ENCODE measurements around the gene PIANP.
"Not testable (repeated sequence)": the region's sequence is repeated elsewhere in the genome, so short reads cannot be mapped to it uniquely, and the experiment has no call there.

PIANP gene

GRCh38 chr12:6700646-6701051 lies at the start of gene PIANP:
TSS of gene PIANP (minus strand) at chr12:6700815. CDS start at chr12:6698061, 2,754 bp downstream.
- DNase-seq: no peak

GRCh38 chr12:6748761-6749160 lies 48.1 kb upstream of the PIANP start:
- DNase-seq: no peak

DNA sequence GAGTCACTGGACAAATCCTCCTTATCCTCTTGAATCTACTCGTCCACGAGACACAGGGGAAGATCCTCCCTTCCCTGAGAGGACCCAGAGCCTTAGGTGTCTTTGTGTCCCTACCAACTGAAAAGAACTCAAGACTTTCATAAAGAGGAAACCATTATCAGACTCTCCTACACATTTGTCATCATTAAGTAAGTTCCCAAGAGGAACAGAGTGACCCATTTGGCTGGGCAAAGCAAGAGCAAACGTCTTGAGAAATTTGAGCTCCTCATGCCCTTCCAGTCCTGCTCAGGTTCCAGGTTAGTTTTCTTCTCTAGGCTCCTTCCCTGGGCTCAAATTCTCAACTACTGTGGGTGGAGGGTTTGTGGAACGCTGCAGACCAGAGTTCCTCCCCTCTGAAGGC lies 46.6 kb upstream of the PIANP start:
- no peak for DNase-seq

DNA sequence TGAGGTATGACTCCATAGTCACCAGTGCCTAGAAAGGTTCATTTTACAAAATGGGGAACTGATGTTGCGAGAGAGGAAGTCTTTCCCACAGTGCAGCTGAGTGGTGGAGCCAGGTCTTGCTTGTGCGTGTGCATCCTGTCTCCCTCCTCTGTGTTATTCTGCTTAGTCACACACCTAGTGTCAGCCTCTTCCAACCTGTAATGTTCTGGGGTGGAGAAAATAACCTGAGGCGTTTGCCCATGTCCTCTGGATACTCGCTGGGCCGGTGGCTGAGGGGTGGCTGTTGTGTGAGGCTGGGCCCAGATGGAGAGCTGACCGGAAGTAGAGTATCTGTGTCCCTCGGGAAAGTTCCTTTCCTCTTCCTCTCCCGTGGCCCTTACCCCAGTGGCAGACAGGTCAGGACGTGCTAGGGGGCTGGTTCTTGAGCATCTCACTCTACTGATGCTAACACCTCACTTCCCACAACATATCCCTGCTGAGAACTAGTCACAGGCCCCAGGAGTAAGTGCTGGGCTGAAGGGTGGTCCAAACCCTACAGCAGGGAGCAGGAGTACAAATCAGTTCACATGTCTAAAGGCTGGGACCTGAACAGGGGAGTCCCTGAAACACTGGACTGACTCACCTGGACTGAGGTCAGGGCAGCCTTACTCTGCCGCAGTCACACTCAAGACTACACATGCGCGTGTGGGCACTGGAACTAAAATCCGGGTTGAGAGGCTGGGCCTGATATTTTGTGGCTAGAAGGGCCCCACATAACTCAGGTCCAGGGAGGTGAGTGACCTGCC lies 45.3 kb upstream of the PIANP start:
- no peak for DNase-seq

- DNase-seq: not testable (repeated sequence)
Measured at GRCh38 chr12:6743300-6743699, 42.7 kb upstream of the PIANP start.

DNA sequence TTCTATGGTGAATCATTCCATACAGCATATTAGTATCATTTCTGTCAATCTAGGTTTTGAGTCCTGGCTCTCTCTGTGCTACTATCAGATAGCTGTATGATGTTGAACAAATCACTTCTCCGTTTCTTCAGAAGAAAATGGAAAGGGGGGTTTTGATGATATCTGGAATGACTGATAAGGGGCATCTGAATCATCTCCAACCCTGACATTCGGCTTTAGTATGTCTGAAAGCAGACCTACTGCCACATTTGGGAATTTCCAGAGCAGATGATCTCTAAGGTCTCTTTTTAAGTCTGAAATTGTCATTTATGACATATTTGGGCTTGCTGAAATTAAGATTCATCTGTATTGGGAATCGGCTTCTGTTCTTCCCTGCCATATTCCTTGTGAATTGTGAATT lies 42.2 kb upstream of the PIANP start:
- DNase-seq: no peak

DNA sequence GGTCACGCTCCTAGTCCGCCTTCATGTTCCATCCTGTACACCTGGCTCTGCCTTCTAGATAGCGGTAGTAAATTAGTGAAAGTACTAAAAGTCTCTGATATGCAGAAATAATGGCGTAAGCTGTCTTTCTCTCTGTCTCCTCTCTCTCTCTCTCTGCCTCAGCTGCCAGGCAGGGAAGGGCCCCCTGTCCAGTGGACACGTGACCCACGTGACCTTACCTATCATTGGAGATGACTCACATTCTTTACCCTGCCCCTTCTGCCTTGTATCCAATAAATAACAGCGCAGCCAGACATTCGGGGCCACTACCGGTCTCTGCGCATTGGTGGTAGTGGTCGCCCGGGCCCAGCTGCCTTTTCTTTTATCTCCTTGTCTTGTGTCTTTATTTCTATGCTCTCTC lies 41.5 kb upstream of the PIANP start:
- not testable (repeated sequence) for DNase-seq

GRCh38 chr12:6736754-6737153 lies 36.1 kb upstream of the PIANP start:
- DNase-seq: no peak

DNA sequence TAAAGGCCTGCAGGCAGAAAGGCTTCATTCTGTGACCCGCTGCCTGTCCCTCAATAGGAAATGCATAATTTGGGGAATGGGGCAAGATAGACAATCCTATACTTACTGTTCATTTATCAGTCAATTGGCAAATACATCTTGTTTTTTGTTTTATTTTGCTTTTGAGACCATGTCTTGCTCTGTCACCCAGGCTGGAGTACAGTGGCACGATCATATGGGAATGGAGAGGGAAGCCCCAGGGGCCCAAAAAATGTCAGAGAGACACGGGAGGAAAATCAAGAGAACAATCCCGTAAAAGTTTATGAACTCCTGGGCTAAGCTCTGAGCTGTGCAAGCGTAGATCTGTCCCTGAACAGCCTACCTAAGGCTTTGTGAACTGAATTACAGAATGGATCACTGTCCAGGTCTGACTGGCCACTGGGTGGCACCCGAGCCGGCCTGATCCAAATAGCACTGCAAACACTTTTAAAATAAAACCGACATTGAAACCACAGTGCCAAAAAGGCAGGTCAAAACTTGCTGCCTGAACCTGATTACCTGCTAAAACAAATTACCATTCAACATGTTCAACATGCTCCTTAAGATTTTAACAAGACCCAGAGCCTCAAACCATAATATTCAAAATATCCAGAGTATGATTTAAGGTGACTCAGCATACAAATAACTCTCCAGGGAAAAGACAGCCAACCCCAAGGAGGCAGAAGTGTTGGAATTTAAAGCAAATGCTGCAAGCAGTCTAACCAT lies 35.0 kb upstream of the PIANP start:
- DNase-seq: peak; percentile 44

DNA sequence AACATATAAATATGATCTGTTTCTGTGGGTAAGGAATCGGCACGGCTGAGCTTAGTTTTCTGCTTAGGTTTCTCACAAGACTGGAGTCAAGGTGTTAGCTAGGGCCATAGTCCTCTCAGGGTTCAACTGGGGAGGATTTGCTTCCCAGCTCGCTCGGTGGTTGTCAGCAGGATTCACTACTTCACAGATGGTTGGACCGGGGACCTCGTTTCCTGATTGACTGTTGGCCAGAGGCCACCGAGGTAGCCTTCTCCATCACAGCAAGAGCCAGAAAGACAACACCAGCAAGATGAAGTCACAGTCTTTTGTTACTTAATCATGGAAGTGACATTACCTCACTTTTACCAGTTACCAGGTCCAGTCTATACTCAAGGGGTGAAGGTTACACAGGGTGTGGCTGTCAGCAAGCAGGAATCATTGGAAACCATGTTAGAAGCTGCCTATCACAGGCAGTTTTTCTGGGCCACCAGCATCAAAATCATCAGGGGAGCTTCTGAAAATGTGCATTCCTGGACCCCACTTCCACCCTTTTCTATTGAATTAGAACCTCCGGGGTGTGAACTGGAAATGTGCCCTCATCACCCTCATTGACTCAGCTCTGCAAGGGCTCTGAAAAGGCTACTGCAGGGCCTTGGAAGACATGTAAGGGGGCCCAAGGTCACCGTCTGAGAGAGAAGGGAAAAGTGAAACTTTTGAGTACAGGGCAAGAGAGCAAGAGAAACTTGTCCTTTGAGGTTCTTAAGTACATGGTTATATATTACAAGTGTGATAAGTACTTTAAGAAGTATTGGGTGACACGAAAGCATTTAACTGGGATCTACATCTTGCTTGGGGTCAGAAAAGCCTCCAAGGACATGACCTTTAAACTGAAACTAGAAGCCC lies 34.1 kb upstream of the PIANP start:
- no peak for DNase-seq

- no peak for DNase-seq
Measured at GRCh38 chr12:6730169-6730568, 29.6 kb upstream of the PIANP start.

DNA sequence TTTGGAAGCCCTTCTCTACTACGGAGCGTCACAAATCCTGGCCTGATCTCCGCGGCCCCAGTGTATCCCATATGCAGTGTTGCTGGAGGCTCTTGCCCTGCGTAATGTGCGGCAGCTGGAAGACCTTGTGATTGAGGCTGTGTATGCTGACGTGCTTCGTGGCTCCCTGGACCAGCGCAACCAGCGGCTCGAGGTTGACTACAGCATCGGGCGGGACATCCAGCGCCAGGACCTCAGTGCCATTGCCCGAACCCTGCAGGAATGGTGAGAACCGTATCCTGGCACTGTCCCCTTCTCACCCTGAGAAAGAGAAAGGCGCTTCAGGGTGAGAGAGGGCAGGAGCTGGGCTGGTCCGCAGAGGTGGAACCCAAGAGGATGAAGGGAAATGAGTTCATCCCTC lies 28.6 kb upstream of the PIANP start:
- no peak for DNase-seq

DNA sequence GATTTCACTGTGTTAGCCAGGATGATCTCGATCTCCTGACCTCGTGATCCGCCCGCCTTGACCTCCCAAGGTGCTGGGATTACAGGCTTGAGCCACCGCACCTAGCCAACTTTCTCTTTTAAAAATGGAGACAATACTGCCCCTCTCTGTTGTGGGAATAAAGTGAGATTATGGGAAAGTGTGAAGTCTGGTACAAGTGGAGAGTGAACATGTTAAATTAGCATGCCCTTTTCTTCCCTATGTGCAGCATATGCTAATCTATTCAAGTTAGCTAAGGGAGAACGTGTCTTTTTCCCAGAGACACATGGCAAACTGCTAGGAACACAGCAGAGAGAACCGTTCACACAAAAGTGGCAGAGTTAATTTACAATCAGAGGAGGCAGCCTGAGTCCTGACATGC lies 24.7 kb upstream of the PIANP start:
- DNase-seq: no peak

GRCh38 chr12:6724409-6724797 lies 23.8 kb upstream of the PIANP start:
- DNase-seq: no peak

DNA sequence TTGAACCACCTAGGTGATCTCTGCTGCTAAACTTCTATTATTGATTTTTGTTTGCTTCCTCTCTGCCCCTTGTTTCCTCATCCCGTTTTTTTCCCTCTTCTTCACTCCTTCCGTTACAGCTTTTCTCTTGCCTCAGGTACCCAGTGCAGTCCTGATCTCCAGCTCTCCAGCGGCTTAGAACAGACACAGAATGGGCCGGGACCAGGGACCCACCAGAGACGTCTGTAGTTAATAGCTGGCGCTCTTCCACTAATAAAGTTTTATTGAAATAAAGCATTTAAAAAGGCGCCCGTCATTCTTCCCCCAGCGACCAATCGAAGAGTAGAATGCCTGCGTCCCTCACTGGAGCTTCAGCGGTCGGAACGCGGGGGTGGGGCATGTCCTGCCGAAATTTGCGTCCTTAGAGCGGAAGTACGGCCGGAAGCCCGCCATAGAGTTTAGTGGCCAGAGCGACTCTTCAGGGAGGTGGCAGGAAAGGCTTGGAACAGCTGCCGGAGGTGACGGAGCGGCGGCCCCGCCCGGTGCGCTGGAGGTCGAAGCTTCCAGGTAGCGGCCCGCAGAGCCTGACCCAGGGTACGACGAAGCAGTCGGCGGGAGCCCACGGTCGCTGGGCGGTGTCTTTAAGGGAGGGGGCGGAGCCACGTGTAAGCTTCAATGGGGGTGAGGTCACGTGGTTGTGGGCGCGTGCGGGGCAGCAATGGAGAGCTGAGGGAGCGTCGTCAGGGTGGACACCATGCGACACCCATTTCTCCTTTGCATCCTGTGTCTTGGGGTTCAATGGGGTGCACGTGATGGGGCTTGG lies 23.2 kb upstream of the PIANP start, which contains the start of gene COPS7A:
TSS of gene COPS7A (plus strand) at position 440 of the 802 bp plus-strand sequence. CDS start 611 bp downstream, outside the sequence.
- DNase-seq: peak; percentile 87

- DNase-seq: no peak
Measured at GRCh38 chr12:6722863-6723262, 22.2 kb upstream of the PIANP start.

GRCh38 chr12:6716874-6717437 lies 16.3 kb upstream of the PIANP start:
- DNase-seq: no peak

DNA sequence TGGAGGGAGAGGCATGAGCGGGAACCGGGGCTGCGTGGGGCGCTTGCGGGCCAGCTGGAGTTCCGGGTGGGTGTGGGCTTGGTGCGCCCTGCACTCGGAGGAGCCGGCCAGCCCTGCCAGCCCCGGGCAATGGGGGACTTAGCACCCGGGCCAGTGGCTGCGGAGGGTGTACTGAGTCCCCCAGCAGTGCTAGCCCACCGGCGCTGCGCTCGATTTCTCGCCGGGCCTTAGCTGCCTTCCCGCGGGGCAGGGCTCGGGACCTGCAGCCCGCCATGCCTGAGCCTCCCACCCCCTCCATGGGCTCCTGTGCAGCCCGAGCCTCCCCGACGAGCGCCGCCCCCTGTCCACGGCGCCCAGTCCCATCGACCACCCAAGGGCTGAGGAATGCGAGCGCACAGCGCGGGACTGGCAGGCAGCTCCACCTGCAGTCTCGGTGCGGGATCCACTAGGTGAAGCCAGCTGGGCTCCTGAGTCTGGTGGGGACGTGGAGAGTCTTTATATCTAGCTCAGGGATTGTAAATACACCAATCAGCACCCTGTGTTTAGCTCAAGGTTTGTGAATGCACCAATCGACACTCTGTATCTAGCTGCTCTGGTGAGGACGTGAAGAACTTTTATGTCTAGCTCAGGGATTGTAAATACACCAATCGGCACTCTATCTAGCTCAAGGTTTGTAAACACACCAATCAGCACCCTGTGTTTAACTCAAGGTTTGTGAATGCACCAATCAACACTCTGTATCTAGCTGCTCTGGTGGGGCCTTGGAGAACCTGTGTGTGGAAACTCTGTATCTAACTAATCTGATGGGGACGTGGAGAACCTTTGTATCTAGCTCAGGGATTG lies 15.6 kb upstream of the PIANP start:
- DNase-seq: not testable (repeated sequence)

GRCh38 chr12:6708960-6709394 lies 8.4 kb upstream of the PIANP start:
- DNase-seq: no peak

DNA sequence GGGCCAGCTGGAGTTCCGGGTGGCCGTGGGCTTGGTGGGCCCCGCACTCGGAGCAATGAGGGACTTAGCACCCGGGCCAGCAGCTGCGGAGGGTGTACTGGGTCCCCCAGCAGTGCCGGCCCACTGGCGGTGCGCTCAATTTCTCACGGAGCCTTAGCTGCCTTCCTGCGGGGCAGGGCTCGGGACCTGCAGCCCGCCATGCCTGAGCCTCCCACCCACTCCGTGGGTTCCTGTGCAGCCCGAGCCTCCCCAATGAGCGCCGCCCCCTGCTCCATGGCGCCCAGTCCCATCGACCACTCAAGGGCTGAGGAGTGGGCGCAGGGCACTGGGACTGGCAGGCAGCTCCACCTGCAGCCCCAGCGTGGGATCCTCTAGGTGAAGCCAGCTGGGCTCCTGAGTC lies 7.7 kb upstream of the PIANP start:
- DNase-seq: not testable (repeated sequence)

DNA sequence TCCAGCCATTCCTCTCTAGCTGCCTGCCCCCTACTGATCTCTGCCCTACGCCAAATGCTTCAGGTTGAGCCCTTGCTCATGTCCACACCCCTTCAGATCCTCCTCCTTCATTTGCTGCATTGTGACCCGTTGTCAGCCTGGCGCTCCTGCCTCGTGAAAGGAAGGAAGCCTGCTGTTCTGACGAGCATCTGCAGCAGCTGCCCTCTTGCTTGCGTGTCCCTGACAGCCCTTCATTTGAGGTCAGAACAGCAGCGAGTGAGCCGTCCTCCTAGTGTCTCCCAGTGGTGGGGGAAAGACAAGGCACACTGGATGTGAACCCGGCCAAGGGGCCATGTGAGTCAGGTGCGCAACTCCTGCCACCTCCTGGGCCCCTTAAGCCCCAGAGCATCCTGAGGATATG lies 3.0 kb upstream of the PIANP start:
- no peak for DNase-seq
